Measurements from ENCODE around the gene ENTR1.

DNA sequence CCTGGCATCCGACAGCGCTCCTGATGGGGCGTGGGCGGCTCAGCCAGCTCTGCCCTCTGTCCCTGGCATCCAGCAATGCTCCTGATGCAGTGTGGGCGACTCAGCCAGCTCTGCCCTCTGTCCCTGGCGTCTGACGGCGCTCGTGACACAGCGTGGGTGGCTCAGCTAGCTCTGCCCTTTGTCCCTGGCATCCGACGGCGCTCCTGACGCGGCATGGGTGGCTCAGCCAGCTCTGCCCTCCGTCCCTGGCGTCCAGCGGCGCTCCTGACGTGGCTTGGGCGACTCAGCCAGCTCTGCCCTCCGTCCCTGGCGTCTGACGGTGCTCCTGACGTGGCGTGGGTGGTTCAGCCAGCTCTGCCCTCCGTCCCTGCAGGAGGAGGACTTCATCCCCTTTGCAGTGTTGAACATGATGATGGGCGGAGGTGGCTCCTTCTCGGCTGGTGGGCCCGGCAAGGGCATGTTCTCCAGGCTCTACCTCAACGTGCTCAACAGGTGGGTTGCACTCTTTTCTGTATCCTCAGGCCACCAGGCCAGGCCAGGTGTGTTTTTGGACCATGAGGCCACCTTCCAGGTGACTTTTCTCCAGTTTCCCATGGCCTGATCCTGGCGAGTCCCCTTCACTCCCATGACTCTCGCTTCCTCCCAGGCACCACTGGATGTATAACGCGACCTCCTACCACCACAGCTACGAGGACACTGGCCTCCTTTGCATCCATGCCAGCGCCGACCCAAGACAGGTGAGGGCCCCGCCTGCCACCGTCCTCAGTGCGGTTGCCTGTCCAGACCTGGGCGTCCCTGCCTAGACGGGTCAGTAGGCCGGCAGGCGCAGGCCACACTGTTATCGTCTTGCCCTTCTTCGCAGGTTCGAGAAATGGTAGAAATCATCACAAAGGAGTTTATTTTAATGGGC, 8.0 kb upstream of the ENTR1 start:
- TF ChIP-seq, protein P1, sequence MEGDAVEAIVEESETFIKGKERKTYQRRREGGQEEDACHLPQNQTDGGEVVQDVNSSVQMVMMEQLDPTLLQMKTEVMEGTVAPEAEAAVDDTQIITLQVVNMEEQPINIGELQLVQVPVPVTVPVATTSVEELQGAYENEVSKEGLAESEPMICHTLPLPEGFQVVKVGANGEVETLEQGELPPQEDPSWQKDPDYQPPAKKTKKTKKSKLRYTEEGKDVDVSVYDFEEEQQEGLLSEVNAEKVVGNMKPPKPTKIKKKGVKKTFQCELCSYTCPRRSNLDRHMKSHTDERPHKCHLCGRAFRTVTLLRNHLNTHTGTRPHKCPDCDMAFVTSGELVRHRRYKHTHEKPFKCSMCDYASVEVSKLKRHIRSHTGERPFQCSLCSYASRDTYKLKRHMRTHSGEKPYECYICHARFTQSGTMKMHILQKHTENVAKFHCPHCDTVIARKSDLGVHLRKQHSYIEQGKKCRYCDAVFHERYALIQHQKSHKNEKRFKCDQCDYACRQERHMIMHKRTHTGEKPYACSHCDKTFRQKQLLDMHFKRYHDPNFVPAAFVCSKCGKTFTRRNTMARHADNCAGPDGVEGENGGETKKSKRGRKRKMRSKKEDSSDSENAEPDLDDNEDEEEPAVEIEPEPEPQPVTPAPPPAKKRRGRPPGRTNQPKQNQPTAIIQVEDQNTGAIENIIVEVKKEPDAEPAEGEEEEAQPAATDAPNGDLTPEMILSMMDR (IDR thresholded peaks at IDR 0.05): no peak
- TF ChIP-seq SIN3A (IDR thresholded peaks at IDR 0.05; ENCODE audit: borderline replicate concordance, insufficient read depth, low read depth, low read length): no peak
- TF ChIP-seq, protein P2, sequence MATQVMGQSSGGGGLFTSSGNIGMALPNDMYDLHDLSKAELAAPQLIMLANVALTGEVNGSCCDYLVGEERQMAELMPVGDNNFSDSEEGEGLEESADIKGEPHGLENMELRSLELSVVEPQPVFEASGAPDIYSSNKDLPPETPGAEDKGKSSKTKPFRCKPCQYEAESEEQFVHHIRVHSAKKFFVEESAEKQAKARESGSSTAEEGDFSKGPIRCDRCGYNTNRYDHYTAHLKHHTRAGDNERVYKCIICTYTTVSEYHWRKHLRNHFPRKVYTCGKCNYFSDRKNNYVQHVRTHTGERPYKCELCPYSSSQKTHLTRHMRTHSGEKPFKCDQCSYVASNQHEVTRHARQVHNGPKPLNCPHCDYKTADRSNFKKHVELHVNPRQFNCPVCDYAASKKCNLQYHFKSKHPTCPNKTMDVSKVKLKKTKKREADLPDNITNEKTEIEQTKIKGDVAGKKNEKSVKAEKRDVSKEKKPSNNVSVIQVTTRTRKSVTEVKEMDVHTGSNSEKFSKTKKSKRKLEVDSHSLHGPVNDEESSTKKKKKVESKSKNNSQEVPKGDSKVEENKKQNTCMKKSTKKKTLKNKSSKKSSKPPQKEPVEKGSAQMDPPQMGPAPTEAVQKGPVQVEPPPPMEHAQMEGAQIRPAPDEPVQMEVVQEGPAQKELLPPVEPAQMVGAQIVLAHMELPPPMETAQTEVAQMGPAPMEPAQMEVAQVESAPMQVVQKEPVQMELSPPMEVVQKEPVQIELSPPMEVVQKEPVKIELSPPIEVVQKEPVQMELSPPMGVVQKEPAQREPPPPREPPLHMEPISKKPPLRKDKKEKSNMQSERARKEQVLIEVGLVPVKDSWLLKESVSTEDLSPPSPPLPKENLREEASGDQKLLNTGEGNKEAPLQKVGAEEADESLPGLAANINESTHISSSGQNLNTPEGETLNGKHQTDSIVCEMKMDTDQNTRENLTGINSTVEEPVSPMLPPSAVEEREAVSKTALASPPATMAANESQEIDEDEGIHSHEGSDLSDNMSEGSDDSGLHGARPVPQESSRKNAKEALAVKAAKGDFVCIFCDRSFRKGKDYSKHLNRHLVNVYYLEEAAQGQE (IDR thresholded peaks at IDR 0.05; ENCODE audit: insufficient read depth in 1 of 2, low read depth in 2 of 2, low read length in 1 of 2): no peak
- TF ChIP-seq POLR2AphosphoS5 (IDR thresholded peaks at IDR 0.05; ENCODE audit: low read depth, low read length): no peak
